Duodenal mucosa (tissue), 2 donors: ENCODE results near the gene DNAH12.

Experiments used
- H3K27ac ChIP-seq: one replicate; pipeline ENCODE4 v1.7.0; 2013; ENCODE audit warnings: low read depth, low read length
- H3K27me3 ChIP-seq, 2 donors: one replicate each; pipeline ENCODE4 v1.7.0; 2013; ENCODE audit warnings: low read length in 2 of 2, control low read depth in 1 of 2; ENCODE audit not compliant: insufficient read depth in 2 of 2, control insufficient read depth in 1 of 2
- H3K36me3 ChIP-seq, 2 donors: one replicate each; pipeline ENCODE4 v1.7.0; 2013; ENCODE audit warnings: low read length in 2 of 2, control low read depth in 1 of 2; ENCODE audit not compliant: insufficient read depth in 2 of 2, control insufficient read depth in 1 of 2
- H3K4me1 ChIP-seq, 2 donors: one replicate each; pipeline ENCODE4 v1.7.0; 2013; ENCODE audit warnings: low read length in 2 of 2, control low read depth in 1 of 2; ENCODE audit not compliant: insufficient read depth in 2 of 2, control insufficient read depth in 1 of 2
- H3K4me3 ChIP-seq, 2 donors: one replicate each; pipeline ENCODE4 v1.7.0; 2013; ENCODE audit warnings: low read length in 2 of 2, low read depth in 1 of 2
- H3K9ac ChIP-seq, 2 donors: one replicate each; pipeline ENCODE4 v1.7.0; 2013; ENCODE audit warnings: low read length in 2 of 2, low read depth in 1 of 2
- H3K9me3 ChIP-seq, 2 donors: one replicate each; pipeline ENCODE4 v1.7.0; 2013; ENCODE audit warnings: low read length in 2 of 2, control low read depth in 1 of 2; ENCODE audit not compliant: control insufficient read depth in 1 of 2

DNAH12 gene

DNA sequence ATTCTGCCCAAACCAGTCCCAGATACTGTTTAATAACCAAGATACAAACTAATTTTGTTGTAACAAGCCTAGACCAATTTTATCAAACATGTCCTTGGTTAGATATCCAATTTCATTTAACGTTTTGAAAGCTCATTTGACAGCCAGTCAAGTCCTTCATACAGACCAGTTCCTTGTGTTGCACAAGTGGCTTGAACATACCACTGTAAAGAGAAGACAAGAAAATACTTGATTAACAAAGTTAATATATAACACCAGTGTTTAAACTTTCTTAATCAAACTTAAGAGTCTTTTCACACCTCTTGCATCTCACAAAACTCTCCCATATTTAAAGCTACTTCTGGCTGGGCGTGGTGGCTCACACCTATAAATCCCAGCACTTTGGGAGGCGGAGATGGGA lies 28.0 kb upstream of the DNAH12 start:
- Histone ChIP-seq H3K9me3 (no peaks in the 10 kb centered on the region), H3K9ac (no peak overlapping the region), H3K4me3 (no peak overlapping the region), H3K27ac (no peak overlapping the region), H3K27me3 (no peaks in the 10 kb centered on the region), H3K36me3 (peaks cover 8 to 73% of the 10 kb centered on the region in 2 donors), H3K4me1 (peaks cover 14 to 23% of the 10 kb centered on the region in 2 donors)

- Histone ChIP-seq H3K4me3 (no peak overlapping the region), H3K36me3 (peaks cover 8 to 74% of the 10 kb centered on the region in 2 donors), H3K4me1 (peaks cover 2 to 11% of the 10 kb centered on the region in 2 donors), H3K27me3 (no peaks in the 10 kb centered on the region), H3K27ac (no peak overlapping the region), H3K9ac (no peak overlapping the region), H3K9me3 (no peaks in the 10 kb centered on the region)
Measured at GRCh38 chr3:57570878-57571277, 26.7 kb upstream of the DNAH12 start.

DNA sequence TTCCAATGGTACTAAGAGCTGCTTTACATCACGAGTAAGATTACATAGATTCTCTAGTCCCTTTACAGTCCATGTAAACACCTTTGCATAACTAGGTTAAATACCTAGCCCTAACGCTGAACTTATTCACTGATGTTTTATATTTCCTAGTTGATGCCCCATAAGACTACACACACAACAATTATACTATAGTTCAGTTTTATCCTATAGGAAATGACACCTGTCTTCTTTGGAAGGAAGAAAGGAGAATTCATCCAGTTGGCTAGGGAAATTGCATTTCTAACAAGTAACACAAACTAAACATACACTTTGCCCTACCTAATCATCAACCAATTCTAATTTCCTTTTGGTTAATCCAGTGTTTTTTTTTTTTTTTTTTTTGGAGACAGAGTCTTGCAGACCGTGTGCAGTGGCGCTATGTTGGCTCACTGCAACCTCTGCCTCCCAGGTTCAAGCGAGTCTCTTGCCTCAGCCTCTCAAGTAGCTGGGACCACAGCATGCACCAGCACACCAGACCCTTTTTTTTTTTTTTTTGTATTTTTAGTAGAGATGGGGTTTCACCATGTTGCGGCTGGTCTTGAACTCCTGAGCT lies 25.8 kb upstream of the DNAH12 start:
- no peaks in the 10 kb centered on the region for H3K9me3 ChIP-seq
- no peaks in the 10 kb centered on the region for H3K27me3 ChIP-seq
- no peak overlapping the region for H3K9ac ChIP-seq
- peaks cover 0 to 5% of the 10 kb centered on the region in 2 donors for H3K4me1 ChIP-seq
- no peak overlapping the region for H3K4me3 ChIP-seq
- peaks cover 8 to 66% of the 10 kb centered on the region in 2 donors for H3K36me3 ChIP-seq
- no peak overlapping the region for H3K27ac ChIP-seq

- Histone ChIP-seq H3K9ac (no peak overlapping the region), H3K36me3 (peaks cover 5 to 18% of the 10 kb centered on the region in 2 donors), H3K4me3 (peak overlapping the region in 1 of 2 donors; percentile 32)
Measured at GRCh38 chr3:57559526-57559925, 15.4 kb upstream of the DNAH12 start.

DNA sequence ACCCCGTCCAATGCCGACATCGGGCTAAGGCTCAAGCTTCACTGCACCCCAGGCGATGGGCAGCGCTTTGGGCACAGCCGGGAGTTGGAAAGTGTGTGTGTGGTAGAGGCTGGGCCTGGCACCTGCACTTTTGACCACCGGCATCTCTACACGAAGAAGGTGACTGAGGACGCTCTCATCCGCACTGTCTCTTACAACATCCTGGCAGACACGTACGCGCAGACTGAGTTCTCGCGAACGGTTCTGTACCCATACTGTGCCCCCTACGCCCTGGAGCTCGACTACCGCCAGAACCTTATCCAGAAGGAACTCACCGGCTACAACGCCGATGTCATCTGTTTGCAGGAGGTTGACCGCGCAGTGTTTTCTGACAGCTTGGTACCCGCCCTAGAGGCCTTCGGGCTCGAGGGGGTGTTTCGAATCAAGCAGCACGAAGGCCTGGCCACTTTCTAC lies 13.0 kb upstream of the DNAH12 start:
- H3K27ac ChIP-seq, result no peak overlapping the region
- no peaks in the 10 kb centered on the region for H3K27me3 ChIP-seq
- H3K4me1 ChIP-seq, result peaks cover 22 to 29% of the 10 kb centered on the region in 2 donors

More at GRCh38 chr3:57559526-57559925, 15.4 kb upstream of the DNAH12 start:
- no peak overlapping the region for H3K27ac ChIP-seq
- no peaks in the 10 kb centered on the region for H3K9me3 ChIP-seq
- peaks cover 22 to 30% of the 10 kb centered on the region in 2 donors for H3K4me1 ChIP-seq
- no peaks in the 10 kb centered on the region for H3K27me3 ChIP-seq

GRCh38 chr3:57556459-57557084 lies 12.4 kb upstream of the DNAH12 start:
- peak overlapping the region; percentile 89 to 91 for H3K9ac ChIP-seq
- H3K27ac ChIP-seq, result peak overlapping the region; percentile 83
- no peaks in the 10 kb centered on the region for H3K9me3 ChIP-seq
- H3K4me3 ChIP-seq, result peak overlapping the region; percentile 91 to 92
- H3K4me1 ChIP-seq, result peaks cover 22 to 24% of the 10 kb centered on the region in 2 donors
- H3K27me3 ChIP-seq, result no peaks in the 10 kb centered on the region
- H3K36me3 ChIP-seq, result peaks cover 5 to 9% of the 10 kb centered on the region in 2 donors

More for the DNA sequence above, 13.0 kb upstream of the DNAH12 start:
- Histone ChIP-seq H3K36me3 (peaks cover 5 to 10% of the 10 kb centered on the region in 2 donors), H3K4me3 (peak overlapping the region; percentile 91 to 92), H3K9ac (peak overlapping the region; percentile 89 to 91), H3K9me3 (no peaks in the 10 kb centered on the region)

DNA sequence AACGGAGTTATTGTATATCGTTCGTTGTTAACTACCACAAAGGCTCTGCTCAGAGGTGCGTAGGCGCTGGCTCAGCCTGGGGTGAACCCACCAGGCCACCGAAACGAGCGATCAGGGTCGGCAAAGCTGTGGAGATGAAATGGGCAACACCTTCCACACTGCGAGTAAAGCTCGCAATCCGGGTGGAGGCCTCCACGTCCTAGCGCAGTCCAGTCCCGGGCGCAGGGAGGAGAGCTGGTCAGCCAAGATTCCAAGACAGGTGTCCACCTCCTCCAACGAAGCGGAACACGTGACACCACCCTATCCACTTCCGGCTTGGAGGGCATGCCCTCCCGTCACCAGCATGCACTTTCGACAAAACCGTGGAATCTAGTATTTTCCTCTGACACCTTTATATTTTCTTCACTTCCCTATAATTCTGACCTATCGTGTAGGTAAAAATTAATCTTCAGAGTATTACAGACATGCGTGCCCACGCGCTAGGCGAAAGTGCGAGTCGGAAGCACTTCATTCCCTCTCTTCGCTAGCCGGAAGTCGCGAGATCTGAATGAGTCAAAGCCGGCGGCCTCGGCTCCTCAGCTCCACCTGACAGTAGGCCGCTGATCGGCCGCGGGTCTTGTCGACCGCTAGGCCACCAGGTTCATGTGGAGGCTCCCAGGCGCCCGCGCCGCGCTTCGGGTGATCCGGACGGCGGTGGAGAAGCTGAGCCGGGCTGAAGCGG lies 11.8 kb upstream of the DNAH12 start, which contains the start of gene PDE12:
Gene PDE12, plus strand, starts transcription at position 537 of the 721 bp plus-strand sequence. Its CDS starts 106 bp downstream, at position 643.
- H3K27me3 ChIP-seq, result no peaks in the 10 kb centered on the region
- peaks cover 20 to 22% of the 10 kb centered on the region in 2 donors for H3K4me1 ChIP-seq
- peaks cover 4 to 9% of the 10 kb centered on the region in 2 donors for H3K36me3 ChIP-seq
- peak within 1 kb of the TSS; percentile 91 to 92 for H3K4me3 ChIP-seq
- no peaks in the 10 kb centered on the region for H3K9me3 ChIP-seq
- H3K27ac ChIP-seq, result peak within 1 kb of the TSS; percentile 83
- peak within 1 kb of the TSS; percentile 89 to 91 for H3K9ac ChIP-seq

DNA sequence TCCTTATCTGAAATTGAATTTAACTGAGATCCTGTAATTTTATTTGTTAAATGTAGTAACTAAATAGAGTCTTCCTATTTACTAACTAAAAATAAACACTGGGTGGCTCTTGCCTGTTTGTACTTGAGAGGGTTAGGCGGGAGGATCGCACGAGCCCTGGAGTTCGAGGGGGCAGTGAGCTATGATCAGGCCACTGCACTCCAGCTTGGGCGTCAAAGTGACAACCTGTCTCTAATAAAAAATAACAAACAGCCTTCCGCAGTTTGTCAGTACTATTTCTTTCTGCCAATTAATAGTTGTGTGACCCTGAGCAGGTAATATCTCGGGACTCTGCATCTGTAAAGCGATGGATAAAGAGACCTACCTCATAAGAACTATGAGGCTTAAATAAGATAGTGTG lies 11.2 kb upstream of the DNAH12 start:
- Histone ChIP-seq H3K9me3 (no peaks in the 10 kb centered on the region), H3K9ac (peak overlapping the region; percentile 89 to 91), H3K36me3 (peaks cover 0 to 9% of the 10 kb centered on the region in 2 donors), H3K4me3 (peak overlapping the region; percentile 91 to 92), H3K4me1 (peaks cover 20 to 22% of the 10 kb centered on the region in 2 donors), H3K27ac (peak overlapping the region; percentile 83), H3K27me3 (no peaks in the 10 kb centered on the region)

- no peaks in the 10 kb centered on the region for H3K27me3 ChIP-seq
- peaks cover 6 to 17% of the 10 kb centered on the region in 2 donors for H3K4me1 ChIP-seq
- no peak overlapping the region for H3K4me3 ChIP-seq
- H3K27ac ChIP-seq, result no peak overlapping the region
- H3K36me3 ChIP-seq, result no peaks in the 10 kb centered on the region
- H3K9ac ChIP-seq, result no peak overlapping the region
- H3K9me3 ChIP-seq, result no peaks in the 10 kb centered on the region
Measured at GRCh38 chr3:57546616-57547015, 2.5 kb upstream of the DNAH12 start.
